Measurements from ENCODE around the gene NOL6. TPM values are rescaled to one million over a fixed set of nuclear protein-coding genes. Genes with fewer than 3 reads are reported as not detected.

NOL6 gene
- total and polyA plus RNA-seq, 9 of the 15 experiments (the other 6 are each of a cell fraction or from before 2014, with no cell fraction given), result 7.7 to 58.9 (median 27.0) TPM

DNA sequence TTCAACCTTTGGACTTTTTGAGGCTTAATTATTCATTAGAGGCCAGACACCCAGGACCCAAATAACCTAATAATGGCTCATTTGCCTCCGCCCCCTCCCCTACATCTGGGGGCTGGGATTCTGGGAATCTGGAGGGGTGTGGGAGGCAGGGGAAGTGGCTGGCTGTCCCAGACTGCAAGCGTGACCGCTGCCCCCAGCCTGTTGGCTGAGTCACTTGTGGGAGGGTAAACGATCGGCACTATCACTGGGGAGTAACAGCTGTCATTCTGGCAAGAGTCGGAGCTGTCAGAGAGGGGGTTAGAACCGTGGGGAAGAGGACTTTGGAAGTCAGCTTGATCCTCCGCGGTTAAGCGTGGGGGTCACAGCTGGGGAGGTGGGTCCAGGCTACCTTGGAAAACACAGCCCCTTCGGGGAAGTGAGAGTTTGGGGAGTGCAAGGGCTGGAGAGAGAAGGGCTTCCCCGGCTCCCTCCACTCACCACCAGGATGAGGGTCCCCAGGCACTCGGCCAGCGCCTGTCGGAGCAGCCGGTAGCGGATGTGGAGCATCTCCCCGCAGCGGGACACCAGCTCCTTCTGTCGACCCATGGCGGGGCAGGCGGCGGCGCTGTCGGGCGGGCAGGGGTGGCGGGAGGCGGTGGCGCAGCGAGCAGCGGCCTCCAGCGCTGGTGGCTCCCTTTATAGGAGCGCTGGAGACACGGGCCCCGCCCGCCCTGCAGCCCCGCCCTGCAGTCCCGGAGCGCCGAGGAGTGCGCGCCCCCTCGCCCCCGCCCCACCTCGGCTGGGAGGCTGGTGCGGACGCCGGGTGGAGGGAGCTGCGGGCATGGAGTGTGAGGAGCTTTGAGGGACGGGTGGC lies 26.6 kb downstream of the NOL6 start, which contains the start of gene AQP3 (continued):
- TF ChIP-seq HDAC3 (IDR thresholded peaks at IDR 0.05; ENCODE audit: borderline replicate concordance, partially characterized antibody) (peak; percentile 41), TEAD2 (tag; IDR thresholded peaks at IDR 0.05) (no peak), TCF3 (CRISPR knock-in tag; IDR thresholded peaks at IDR 0.05) (peak; percentile 38), SMARCA5 (IDR thresholded peaks at IDR 0.05) (peak; percentile 58; the same call in 1 of the 2 replicates), SMARCE1 (IDR thresholded peaks at IDR 0.05) (peak; percentile 71; the same call in 1 of the 2 replicates), KLF16 (IDR thresholded peaks at IDR 0.05) (peak; percentile 68), RAD51 (IDR thresholded peaks at IDR 0.05; ENCODE audit: borderline replicate concordance, low read depth) (peak; percentile 8; the same call in 1 of the 2 replicates), SMAD4 (CRISPR knock-in tag; conservative IDR thresholded peaks at IDR 0.05) (peak; percentile 75; the same call in 1 of the 2 replicates), TGIF2 (CRISPR knock-in tag; IDR thresholded peaks at IDR 0.05) (peak; percentile 47; the same call in 1 of the 2 replicates), DPF2 (IDR thresholded peaks at IDR 0.05) (peak; percentile 70), MAFK (IDR thresholded peaks at IDR 0.05; ENCODE audit: low read length) (peak; percentile 51), MYC (IDR thresholded peaks at IDR 0.05; ENCODE audit: low read depth, low read length) (peak; percentile 56), MYC (CRISPR knock-in tag; IDR thresholded peaks at IDR 0.05; ENCODE audit: borderline replicate concordance, low read depth) (no peak), ZNF184 (CRISPR knock-in tag; IDR thresholded peaks at IDR 0.05) (no peak), MYNN (IDR thresholded peaks at IDR 0.05) (peak; percentile 55; the same call in 1 of the 2 replicates), MYNN (CRISPR knock-in tag; IDR thresholded peaks at IDR 0.05) (no peak)
- TF ChIP-seq, protein P1, sequence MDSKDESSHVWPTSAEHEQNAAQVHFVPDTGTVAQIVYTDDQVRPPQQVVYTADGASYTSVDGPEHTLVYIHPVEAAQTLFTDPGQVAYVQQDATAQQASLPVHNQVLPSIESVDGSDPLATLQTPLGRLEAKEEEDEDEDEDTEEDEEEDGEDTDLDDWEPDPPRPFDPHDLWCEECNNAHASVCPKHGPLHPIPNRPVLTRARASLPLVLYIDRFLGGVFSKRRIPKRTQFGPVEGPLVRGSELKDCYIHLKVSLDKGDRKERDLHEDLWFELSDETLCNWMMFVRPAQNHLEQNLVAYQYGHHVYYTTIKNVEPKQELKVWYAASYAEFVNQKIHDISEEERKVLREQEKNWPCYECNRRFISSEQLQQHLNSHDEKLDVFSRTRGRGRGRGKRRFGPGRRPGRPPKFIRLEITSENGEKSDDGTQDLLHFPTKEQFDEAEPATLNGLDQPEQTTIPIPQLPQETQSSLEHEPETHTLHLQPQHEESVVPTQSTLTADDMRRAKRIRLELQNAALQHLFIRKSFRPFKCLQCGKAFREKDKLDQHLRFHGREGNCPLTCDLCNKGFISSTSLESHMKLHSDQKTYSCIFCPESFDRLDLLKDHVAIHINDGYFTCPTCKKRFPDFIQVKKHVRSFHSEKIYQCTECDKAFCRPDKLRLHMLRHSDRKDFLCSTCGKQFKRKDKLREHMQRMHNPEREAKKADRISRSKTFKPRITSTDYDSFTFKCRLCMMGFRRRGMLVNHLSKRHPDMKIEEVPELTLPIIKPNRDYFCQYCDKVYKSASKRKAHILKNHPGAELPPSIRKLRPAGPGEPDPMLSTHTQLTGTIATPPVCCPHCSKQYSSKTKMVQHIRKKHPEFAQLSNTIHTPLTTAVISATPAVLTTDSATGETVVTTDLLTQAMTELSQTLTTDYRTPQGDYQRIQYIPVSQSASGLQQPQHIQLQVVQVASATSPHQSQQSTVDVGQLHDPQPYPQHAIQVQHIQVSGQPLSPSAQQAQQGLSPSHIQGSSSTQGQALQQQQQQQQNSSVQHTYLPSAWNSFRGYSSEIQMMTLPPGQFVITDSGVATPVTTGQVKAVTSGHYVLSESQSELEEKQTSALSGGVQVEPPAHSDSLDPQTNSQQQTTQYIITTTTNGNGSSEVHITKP (IDR thresholded peaks at IDR 0.05; ENCODE audit: partially characterized antibody), result peak; percentile 50
- TF ChIP-seq, protein P2, sequence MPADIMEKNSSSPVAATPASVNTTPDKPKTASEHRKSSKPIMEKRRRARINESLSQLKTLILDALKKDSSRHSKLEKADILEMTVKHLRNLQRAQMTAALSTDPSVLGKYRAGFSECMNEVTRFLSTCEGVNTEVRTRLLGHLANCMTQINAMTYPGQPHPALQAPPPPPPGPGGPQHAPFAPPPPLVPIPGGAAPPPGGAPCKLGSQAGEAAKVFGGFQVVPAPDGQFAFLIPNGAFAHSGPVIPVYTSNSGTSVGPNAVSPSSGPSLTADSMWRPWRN (IDR thresholded peaks at IDR 0.05; ENCODE audit: low read depth), result peak; percentile 60; the same call in 1 of the 2 replicates
- TF ChIP-seq, protein P3, sequence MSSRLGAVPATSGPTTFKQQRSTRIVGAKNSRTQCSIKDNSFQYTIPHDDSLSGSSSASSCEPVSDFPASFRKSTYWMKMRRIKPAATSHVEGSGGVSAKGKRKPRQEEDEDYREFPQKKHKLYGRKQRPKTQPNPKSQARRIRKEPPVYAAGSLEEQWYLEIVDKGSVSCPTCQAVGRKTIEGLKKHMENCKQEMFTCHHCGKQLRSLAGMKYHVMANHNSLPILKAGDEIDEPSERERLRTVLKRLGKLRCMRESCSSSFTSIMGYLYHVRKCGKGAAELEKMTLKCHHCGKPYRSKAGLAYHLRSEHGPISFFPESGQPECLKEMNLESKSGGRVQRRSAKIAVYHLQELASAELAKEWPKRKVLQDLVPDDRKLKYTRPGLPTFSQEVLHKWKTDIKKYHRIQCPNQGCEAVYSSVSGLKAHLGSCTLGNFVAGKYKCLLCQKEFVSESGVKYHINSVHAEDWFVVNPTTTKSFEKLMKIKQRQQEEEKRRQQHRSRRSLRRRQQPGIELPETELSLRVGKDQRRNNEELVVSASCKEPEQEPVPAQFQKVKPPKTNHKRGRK (tag; IDR thresholded peaks at IDR 0.05), result no peak
- TF ChIP-seq, protein P4, sequence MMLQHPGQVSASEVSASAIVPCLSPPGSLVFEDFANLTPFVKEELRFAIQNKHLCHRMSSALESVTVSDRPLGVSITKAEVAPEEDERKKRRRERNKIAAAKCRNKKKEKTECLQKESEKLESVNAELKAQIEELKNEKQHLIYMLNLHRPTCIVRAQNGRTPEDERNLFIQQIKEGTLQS (IDR thresholded peaks at IDR 0.05), result peak; percentile 69
- TF ChIP-seq, protein P4 (CRISPR knock-in tag; conservative IDR thresholded peaks at IDR 0.05), result no peak
- TF ChIP-seq, protein P5, sequence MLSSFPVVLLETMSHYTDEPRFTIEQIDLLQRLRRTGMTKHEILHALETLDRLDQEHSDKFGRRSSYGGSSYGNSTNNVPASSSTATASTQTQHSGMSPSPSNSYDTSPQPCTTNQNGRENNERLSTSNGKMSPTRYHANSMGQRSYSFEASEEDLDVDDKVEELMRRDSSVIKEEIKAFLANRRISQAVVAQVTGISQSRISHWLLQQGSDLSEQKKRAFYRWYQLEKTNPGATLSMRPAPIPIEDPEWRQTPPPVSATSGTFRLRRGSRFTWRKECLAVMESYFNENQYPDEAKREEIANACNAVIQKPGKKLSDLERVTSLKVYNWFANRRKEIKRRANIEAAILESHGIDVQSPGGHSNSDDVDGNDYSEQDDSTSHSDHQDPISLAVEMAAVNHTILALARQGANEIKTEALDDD (IDR thresholded peaks at IDR 0.05), result no peak
